Skeletal muscle tissue (tissue), 4 donors: ENCODE results near the gene LCN2. TPM values are rescaled to one million over a fixed set of nuclear protein-coding genes. Genes with fewer than 3 reads are reported as not detected.
A peak's percentile ranks its signal among the peaks of the same experiment; 100 is the strongest.

Experiments
- H3K27ac ChIP-seq: one replicate; pipeline ENCODE4 v1.7.0; 2013; ENCODE audit warnings: mild to moderate bottlenecking, low read depth, low read length, inconsistent platforms
- H3K27me3 ChIP-seq, 3 donors: one replicate each; pipeline ENCODE4 v1.7.0; 2013; ENCODE audit warnings: low read length in 3 of 3; ENCODE audit not compliant: control insufficient read depth in 3 of 3, insufficient read depth in 3 of 3
- H3K36me3 ChIP-seq, 3 donors: one replicate each; pipeline ENCODE4 v1.7.0; 2013; ENCODE audit warnings: low read length in 3 of 3; ENCODE audit not compliant: control insufficient read depth in 3 of 3, insufficient read depth in 3 of 3
- H3K4me1 ChIP-seq, 3 donors: one replicate each; pipeline ENCODE4 v1.7.0; 2013; ENCODE audit warnings: low read length in 3 of 3, mild to moderate bottlenecking in 3 of 3; ENCODE audit not compliant: control insufficient read depth in 3 of 3, insufficient read depth in 3 of 3
- H3K4me3 ChIP-seq, 3 donors: one replicate each; pipeline ENCODE4 v1.7.0; 2013; ENCODE audit warnings: low read length in 3 of 3
- H3K9ac ChIP-seq, 3 donors: one replicate each; pipeline ENCODE4 v1.7.0; 2013; ENCODE audit warnings: low read length in 3 of 3, mild to moderate bottlenecking in 3 of 3, moderate library complexity in 2 of 3, low read depth in 1 of 3
- H3K9me3 ChIP-seq, 3 donors: one replicate each; pipeline ENCODE4 v1.7.0; 2013; ENCODE audit warnings: low read length in 3 of 3; ENCODE audit not compliant: control insufficient read depth in 3 of 3
- total RNA-seq: library from RNA; depleted of rRNA; stranded (reverse); fragments of >200 nt; gene quantifications from one replicate; pipeline ENCODE4 v1.2.3, GENCODE V29; 2014
- donor health status: Osteomylitis.

LCN2 gene
- total RNA-seq, 1 donor from 2014 or later = 2.1 TPM

GRCh38 chr9:128114326-128115186 is 34.7 kb upstream of the LCN2 start:
- no peak overlapping the region for H3K4me3 ChIP-seq
- peaks cover 19 to 45% (median 37%) of the 10 kb centered on the region in 3 donors for H3K4me1 ChIP-seq
- no peak overlapping the region for H3K9ac ChIP-seq
- peaks cover 2 to 8% (median 5%) of the 10 kb centered on the region in 3 donors for H3K36me3 ChIP-seq
- no peak overlapping the region for H3K27ac ChIP-seq
- no peaks in the 10 kb centered on the region for H3K27me3 ChIP-seq
- H3K9me3 ChIP-seq = no peaks in the 10 kb centered on the region

- Histone ChIP-seq H3K36me3 (peaks cover 2 to 8% (median 5%) of the 10 kb centered on the region in 3 donors), H3K4me3 (no peak overlapping the region), H3K27me3 (no peaks in the 10 kb centered on the region), H3K9ac (no peak overlapping the region), H3K4me1 (peaks cover 14 to 37% (median 34%) of the 10 kb centered on the region in 3 donors), H3K27ac (no peak overlapping the region), H3K9me3 (no peaks in the 10 kb centered on the region)
Observed at GRCh38 chr9:128115187-128116103, 33.8 kb upstream of the LCN2 start.

DNA sequence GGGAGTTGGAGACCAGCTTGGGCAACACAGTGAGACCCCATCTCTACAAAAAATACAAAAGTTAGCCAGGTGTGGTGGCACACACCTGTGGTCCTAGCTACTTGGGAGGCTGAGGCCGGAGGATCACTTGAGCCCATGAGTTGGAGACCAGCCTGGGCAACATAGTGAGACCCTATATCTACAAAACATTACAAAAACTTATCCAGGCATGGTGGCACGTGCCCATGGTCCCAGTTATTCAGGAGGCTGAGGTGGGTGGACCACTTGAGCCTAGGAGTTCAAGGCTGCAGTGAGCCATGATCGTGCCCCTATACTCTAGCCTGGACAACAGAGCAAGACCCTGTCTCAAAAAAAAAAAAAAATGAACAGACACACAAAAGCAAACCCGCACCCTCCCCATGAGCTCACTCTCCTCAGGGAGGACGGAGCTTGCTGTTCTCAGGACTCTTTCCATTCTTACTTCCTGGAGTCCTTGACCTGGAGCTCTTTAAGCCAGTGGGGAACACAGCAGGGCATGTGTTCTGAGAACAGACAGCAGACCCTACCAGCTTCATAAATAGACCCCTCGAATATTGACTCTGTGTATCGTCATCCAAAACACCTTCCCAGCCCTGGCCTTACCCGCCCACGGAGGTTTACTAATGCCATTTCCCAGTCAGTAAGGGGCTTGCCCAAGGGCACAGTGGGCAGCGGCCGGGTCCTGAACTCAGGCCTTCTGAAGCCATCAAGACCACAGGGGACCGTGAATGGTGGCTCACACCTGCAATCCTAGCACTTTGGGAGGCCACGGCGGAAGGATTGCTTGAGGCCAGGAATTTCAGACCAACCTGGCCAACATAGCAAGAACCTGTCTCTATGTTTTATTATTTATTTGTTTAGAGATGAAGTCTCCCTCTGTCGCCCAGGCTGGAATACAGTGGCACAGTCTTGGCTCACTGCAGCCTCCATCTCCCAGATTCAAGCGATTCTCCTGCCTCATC is 32.9 kb upstream of the LCN2 start:
- peaks cover 6 to 35% (median 28%) of the 10 kb centered on the region in 3 donors for H3K4me1 ChIP-seq
- H3K27ac ChIP-seq = no peak overlapping the region
- no peak overlapping the region for H3K9ac ChIP-seq

DNA sequence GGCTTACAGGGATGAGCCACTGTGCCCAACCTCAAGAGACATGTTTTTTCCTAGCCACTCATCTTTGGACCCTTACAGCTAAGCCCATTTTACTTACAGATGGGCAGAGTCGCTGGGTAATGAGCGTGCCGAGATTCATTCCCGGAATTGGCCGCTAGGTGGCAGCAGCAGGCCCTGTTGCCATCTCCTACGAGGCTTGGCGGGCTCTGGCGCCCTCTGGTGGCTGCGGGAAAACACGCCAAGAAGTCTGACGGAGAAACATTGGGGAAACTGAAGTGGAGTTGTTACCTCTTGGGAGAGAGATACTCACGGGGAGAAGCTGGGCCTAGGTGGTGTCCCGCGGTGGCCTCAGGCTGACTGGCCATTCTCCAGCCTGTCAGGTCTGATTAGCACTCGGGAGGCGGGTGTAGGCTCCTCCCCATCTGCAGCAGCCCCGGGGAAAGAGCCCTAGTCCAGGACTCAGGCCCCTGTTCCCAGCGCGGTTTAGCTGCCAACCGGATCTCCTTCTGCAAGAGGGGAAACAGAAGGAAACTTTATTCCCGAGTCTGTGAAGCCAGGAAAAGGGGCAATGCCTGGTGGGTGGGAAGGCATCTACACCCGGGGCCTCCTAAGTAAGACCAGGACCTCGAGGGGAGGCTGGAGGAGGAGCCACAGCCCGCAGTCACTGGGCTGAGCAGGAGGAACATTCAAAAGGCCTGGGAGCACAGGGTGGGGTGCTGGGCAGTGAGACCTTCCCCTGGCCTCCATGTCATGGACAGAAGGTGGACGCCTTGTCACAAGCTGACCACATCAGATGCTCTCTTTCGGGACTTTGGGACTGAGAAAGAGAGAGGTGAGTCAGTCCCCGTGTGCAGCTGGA is 31.4 kb upstream of the LCN2 start:
- no peak overlapping the region for H3K27ac ChIP-seq
- peaks cover 7 to 24% (median 19%) of the 10 kb centered on the region in 3 donors for H3K36me3 ChIP-seq
- no peaks in the 10 kb centered on the region for H3K9me3 ChIP-seq
- no peaks in the 10 kb centered on the region for H3K27me3 ChIP-seq
- H3K9ac ChIP-seq = peak overlapping the region in 2 of 3 donors; percentile 40 to 72
- H3K4me1 ChIP-seq = peaks cover 6 to 31% (median 19%) of the 10 kb centered on the region in 3 donors
- H3K4me3 ChIP-seq = no peak overlapping the region

More for the DNA sequence above, 32.9 kb upstream of the LCN2 start:
- Histone ChIP-seq H3K27me3 (no peaks in the 10 kb centered on the region), H3K4me3 (no peak overlapping the region), H3K36me3 (peaks cover 2 to 13% (median 12%) of the 10 kb centered on the region in 3 donors), H3K9me3 (no peaks in the 10 kb centered on the region)

- peaks cover 6 to 28% (median 15%) of the 10 kb centered on the region in 3 donors for H3K4me1 ChIP-seq
- no peak overlapping the region for H3K9ac ChIP-seq
- H3K4me3 ChIP-seq = no peak overlapping the region
- H3K27ac ChIP-seq = no peak overlapping the region
- no peaks in the 10 kb centered on the region for H3K27me3 ChIP-seq
- no peaks in the 10 kb centered on the region for H3K9me3 ChIP-seq
- H3K36me3 ChIP-seq = peaks cover 9 to 28% (median 21%) of the 10 kb centered on the region in 3 donors
Observed at GRCh38 chr9:128118472-128118857, 30.8 kb upstream of the LCN2 start.

DNA sequence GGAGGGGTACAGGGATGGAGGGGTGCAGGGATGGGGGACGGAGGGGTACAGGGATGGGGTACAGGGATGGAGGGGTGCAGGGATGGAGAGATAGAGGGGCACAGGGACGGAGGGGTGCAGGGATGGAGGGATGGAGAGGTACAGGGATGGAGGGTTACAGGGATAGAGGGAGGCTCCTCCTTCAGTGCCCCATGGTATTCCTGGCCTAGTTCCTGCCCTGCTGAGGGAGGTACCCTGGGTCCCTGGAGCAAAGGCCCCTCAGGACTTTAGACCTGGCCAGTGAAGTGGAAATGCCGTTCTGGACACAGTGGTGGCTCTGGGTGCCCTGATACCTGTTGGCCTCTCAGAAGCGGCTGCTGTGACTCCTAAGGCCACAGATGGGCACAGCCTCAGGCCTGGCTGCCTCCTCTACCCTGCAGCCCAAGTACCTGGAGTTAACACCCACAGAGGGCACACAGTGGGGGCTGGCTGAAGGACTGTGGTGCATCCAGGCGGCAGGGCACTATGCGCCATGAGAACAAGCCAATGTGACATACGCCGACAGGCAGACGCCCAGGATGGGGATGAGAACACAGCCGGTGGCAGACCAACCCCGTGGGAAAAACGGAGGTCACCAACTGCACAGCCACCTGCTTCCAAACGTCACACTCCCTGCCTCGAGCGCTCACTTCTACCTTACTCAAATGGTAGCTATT is 30.1 kb upstream of the LCN2 start:
- Histone ChIP-seq H3K9ac (peak overlapping the region in 2 of 3 donors; percentile 43 to 54), H3K4me3 (no peak overlapping the region), H3K27me3 (no peaks in the 10 kb centered on the region), H3K9me3 (no peaks in the 10 kb centered on the region), H3K27ac (no peak overlapping the region), H3K4me1 (peaks cover 6 to 28% (median 15%) of the 10 kb centered on the region in 3 donors), H3K36me3 (peaks cover 9 to 26% (median 18%) of the 10 kb centered on the region in 3 donors)

DNA sequence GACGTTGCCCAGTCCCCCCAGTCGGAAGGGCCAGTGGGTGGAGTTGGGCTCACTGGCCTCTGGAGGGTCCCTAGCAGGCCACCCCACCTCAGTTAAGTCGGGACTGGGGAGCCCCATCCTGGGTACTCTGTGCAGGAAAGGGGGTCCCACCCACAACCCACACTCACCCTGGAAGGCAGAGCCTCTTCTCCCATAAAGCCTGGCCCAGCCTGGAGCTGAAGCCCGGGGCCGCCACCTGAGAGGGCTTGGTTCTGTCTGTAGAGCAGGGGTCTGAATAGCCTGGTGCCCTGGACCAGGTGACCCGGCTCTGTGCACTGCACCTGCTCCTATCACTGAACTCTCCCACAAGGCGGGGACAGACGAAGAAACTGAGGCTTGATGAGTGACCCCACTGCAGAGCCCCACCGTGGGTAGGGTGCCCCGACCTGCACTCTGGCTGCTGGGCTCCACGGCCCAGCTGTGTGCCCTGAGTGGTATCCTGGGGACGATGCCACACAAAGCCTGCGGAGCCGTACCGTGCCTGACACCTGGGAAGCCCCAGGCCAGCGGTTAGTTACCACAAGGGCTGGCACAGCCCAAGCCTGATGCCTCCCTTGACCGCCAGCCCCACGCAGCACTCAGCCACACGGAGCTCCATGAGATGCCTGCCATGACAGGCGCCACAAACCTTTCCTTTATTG is 29.1 kb upstream of the LCN2 start:
- peaks cover 9 to 34% (median 22%) of the 10 kb centered on the region in 3 donors for H3K4me1 ChIP-seq
- no peaks in the 10 kb centered on the region for H3K27me3 ChIP-seq
- H3K9me3 ChIP-seq = no peaks in the 10 kb centered on the region
- no peak overlapping the region for H3K4me3 ChIP-seq
- H3K27ac ChIP-seq = no peak overlapping the region
- H3K9ac ChIP-seq = peak overlapping the region in 1 of 3 donors; percentile 16
- peaks cover 13 to 31% (median 27%) of the 10 kb centered on the region in 3 donors for H3K36me3 ChIP-seq
